Anterior cingulate cortex (tissue), 58 donors: ENCODE measurements around the gene MORC3.
A peak's percentile ranks its signal among the peaks of the same experiment; 100 is the strongest.
"Not testable (repeated sequence)": the region's sequence is repeated elsewhere in the genome, so short reads cannot be mapped to it uniquely, and the experiment has no call there.

Source experiments
- DNase-seq, 58 donors: peaks; one replicate each; lab custom pipeline; 2025; lab: John Stamatoyannopoulos, UW

Gene MORC3

GRCh38 chr21:36321325-36322082 lies 1.5 kb downstream of the MORC3 start:
- peak in 10 of 58 donors; percentile 3 to 30 (median 9) for DNase-seq

GRCh38 chr21:36322083-36322424 lies 2.1 kb downstream of the MORC3 start:
- no peak for DNase-seq

- DNase-seq, result no peak
Measured at GRCh38 chr21:36323032-36323431, 3.0 kb downstream of the MORC3 start.

- no peak for DNase-seq
Measured at GRCh38 chr21:36325373-36326010, 5.5 kb downstream of the MORC3 start.

- DNase-seq, result peak in 19 of 58 donors; percentile 1 to 46 (median 7)
Measured at GRCh38 chr21:36330904-36331303, 10.9 kb downstream of the MORC3 start.

GRCh38 chr21:36337099-36337509 lies 17.1 kb downstream of the MORC3 start:
- no peak for DNase-seq

GRCh38 chr21:36338975-36339374 lies 19.0 kb downstream of the MORC3 start:
- no peak for DNase-seq

- not testable (repeated sequence) for DNase-seq
Measured at GRCh38 chr21:36342581-36342980, 22.6 kb downstream of the MORC3 start.

GRCh38 chr21:36344931-36345330 lies 24.9 kb downstream of the MORC3 start:
- no peak for DNase-seq

GRCh38 chr21:36347278-36347961 lies 27.4 kb downstream of the MORC3 start:
- DNase-seq, result no peak

GRCh38 chr21:36347962-36348328 lies 27.9 kb downstream of the MORC3 start:
- no peak for DNase-seq

- DNase-seq, result no peak
Measured at GRCh38 chr21:36349315-36349714, 29.3 kb downstream of the MORC3 start.

- no peak for DNase-seq
Measured at GRCh38 chr21:36350282-36350910, 30.4 kb downstream of the MORC3 start.

GRCh38 chr21:36354918-36355680 lies 35.1 kb downstream of the MORC3 start:
- DNase-seq, result no peak

GRCh38 chr21:36355868-36356267 lies 35.9 kb downstream of the MORC3 start:
- no peak for DNase-seq

- no peak for DNase-seq
Measured at GRCh38 chr21:36359185-36359584, 39.2 kb downstream of the MORC3 start.

- DNase-seq, result no peak
Measured at GRCh38 chr21:36369064-36369685, 49.2 kb downstream of the MORC3 start.

GRCh38 chr21:36375994-36376393 lies 56.0 kb downstream of the MORC3 start:
- DNase-seq, result no peak

- DNase-seq, result no peak
Measured at GRCh38 chr21:36377391-36377842, 57.4 kb downstream of the MORC3 start.

- DNase-seq, result no peak
Measured at GRCh38 chr21:36379251-36379650, 59.3 kb downstream of the MORC3 start.
